PFSK-1 (cell line): ENCODE measurements around the gene KRTAP6-2.
A peak's percentile ranks its signal among the peaks of the same experiment; 100 is the strongest.

Experiments
- FOXP2 ChIP-seq: optimal IDR thresholded peaks from 2 replicates; pipeline ENCODE3; 2011; ENCODE audit warnings: borderline replicate concordance, control low read depth, inconsistent platforms; ENCODE audit not compliant: insufficient read depth; ENCODE audit errors: extremely low read length, extremely low read depth
- POLR2AphosphoS5 ChIP-seq: IDR thresholded peaks from 2 replicates; pipeline ENCODE4 v1.6.1; 2012; ENCODE audit warnings: low read depth, mild to moderate bottlenecking, control low read depth, low read length, moderate library complexity
- REST ChIP-seq, 2 experiments: IDR thresholded peaks; 2 replicates each; pipeline versions ENCODE4 v1.6.1 to v1.8.0; 2011 to 2012; ENCODE audit warnings: low read depth in 2 of 2, low read length in 2 of 2, control low read depth in 1 of 2, inconsistent platforms in 1 of 2, mild to moderate bottlenecking in 1 of 2, moderate library complexity in 1 of 2; ENCODE audit not compliant: insufficient read depth in 1 of 2
- SIN3A ChIP-seq: IDR thresholded peaks from 2 replicates; pipeline ENCODE4 v1.6.1; 2012; ENCODE audit warnings: mild to moderate bottlenecking, low read length, moderate library complexity, borderline replicate concordance; ENCODE audit not compliant: insufficient read depth
- TAF1 ChIP-seq: IDR thresholded peaks from 2 replicates; pipeline ENCODE4 v1.6.1; 2012; ENCODE audit warnings: low read length, control low read depth, borderline replicate concordance; ENCODE audit not compliant: insufficient read depth

KRTAP6-2 gene

GRCh38 chr21:30629200-30629599 lies 30.5 kb upstream of the KRTAP6-2 start:
- TF ChIP-seq POLR2AphosphoS5 (no peak), FOXP2 (no peak), SIN3A (no peak), TAF1 (no peak)

- peak in 1 of 2 experiments; percentile 76; a peak in 2 of 4 replicates for TF ChIP-seq REST (IDR thresholded peaks at IDR 0.05; ENCODE audit: insufficient read depth in 1 of 2, low read depth in 2 of 2, low read length in 2 of 2)
- no peak for TF ChIP-seq TAF1
These were observed 29.4 kb upstream of the KRTAP6-2 start for GRCh38 chr21:30628109-30628508.

GRCh38 chr21:30625449-30626165 lies 26.9 kb upstream of the KRTAP6-2 start:
- TF ChIP-seq FOXP2 (no peak), TAF1 (no peak), POLR2AphosphoS5 (no peak), REST (IDR thresholded peaks at IDR 0.05; ENCODE audit: insufficient read depth in 1 of 2, low read depth in 2 of 2, low read length in 2 of 2) (no peak), SIN3A (no peak)

GRCh38 chr21:30623362-30623761 lies 24.7 kb upstream of the KRTAP6-2 start:
- TF ChIP-seq POLR2AphosphoS5: no peak
- TF ChIP-seq REST (IDR thresholded peaks at IDR 0.05; ENCODE audit: insufficient read depth in 1 of 2, low read depth in 2 of 2, low read length in 2 of 2): no peak
- no peak for TF ChIP-seq TAF1
- TF ChIP-seq FOXP2: no peak
- TF ChIP-seq SIN3A: no peak

- TF ChIP-seq FOXP2 (no peak), SIN3A (no peak), POLR2AphosphoS5 (no peak), TAF1 (no peak), REST (IDR thresholded peaks at IDR 0.05; ENCODE audit: insufficient read depth in 1 of 2, low read depth in 2 of 2, low read length in 2 of 2) (no peak)
These were observed 21.8 kb upstream of the KRTAP6-2 start, which contains the start of gene KRTAP20-4 for GRCh38 chr21:30620522-30620921. Gene KRTAP20-4, plus strand, starts transcription at chr21:30620627.
